RWPE1 (cell line): Measurements from ENCODE around the gene ODAPH.

ENCODE experiments used
- CTCF ChIA-PET: fragments of 350-600 bp; sonication (Branson Sonifier 250); formaldehyde crosslinking; extraction: SDS; loops from one replicate; lab custom pipeline; 2021; lab: Yijun Ruan, JAX
- POLR2A ChIA-PET: fragments of 400-600 bp; formaldehyde crosslinking; extraction: SDS; loops from one replicate; lab custom pipeline; 2020; ENCODE audit warnings: antibody characterized with exemption; ENCODE audit not compliant: low non-redundant PET; lab: Yijun Ruan, JAX
- DNase-seq: peaks from one replicate; pipeline ENCODE4 v3.0.0; 2012; ENCODE audit warnings: low spot score
- H3K27ac ChIP-seq: fragments of 450-650 bp; 2 replicates; pipeline ENCODE4 v1.5.1; 2017
- CTCF ChIP-seq: fragments of 450-650 bp; conservative IDR thresholded peaks from 2 replicates; pipeline ENCODE4 v1.5.1; 2017; ENCODE audit warnings: low read depth, mild to moderate bottlenecking

ODAPH gene

GRCh38 chr4:75564023-75564422 is 8.2 kb downstream of the ODAPH start:
- CTCF ChIA-PET, result no interaction called here
- POLR2A ChIA-PET, result no interaction called here
- no peak overlapping the region for H3K27ac ChIP-seq
- no peak for TF ChIP-seq CTCF
- no peak for DNase-seq

GRCh38 chr4:75565481-75565880 is 9.6 kb downstream of the ODAPH start:
- H3K27ac ChIP-seq, result no peak overlapping the region
- POLR2A ChIA-PET, result no interaction called here
- CTCF ChIA-PET, result no interaction called here
- no peak for DNase-seq
- TF ChIP-seq CTCF, result no peak

- POLR2A ChIA-PET, result no interaction called here
- no peak overlapping the region for H3K27ac ChIP-seq
- TF ChIP-seq CTCF, result no peak
- CTCF ChIA-PET, result interaction anchor here (0.7 kb wide), 1 partner anchor 1084 kb away, joined by 4 read pairs; no protein-coding TSS in a partner anchor
- no peak for DNase-seq
Observed at GRCh38 chr4:75566911-75567310, 11.0 kb downstream of the ODAPH start.

- POLR2A ChIA-PET, result no interaction called here
- no peak for DNase-seq
- CTCF ChIA-PET, result no interaction called here
- TF ChIP-seq CTCF, result no peak
- no peak overlapping the region for H3K27ac ChIP-seq
Observed at GRCh38 chr4:75567725-75568124, 11.9 kb downstream of the ODAPH start.

GRCh38 chr4:75584067-75584466 is 28.2 kb downstream of the ODAPH start:
- DNase-seq, result no peak
- ChIA-PET POLR2A (no interaction called here), CTCF (interaction anchor here (0.6 kb wide), 1 partner anchor 21 kb away, joined by 3 read pairs; no protein-coding TSS in a partner anchor)
- H3K27ac ChIP-seq, result no peak overlapping the region
- TF ChIP-seq CTCF, result no peak

GRCh38 chr4:75593393-75593792 is 37.5 kb downstream of the ODAPH start:
- no peak for DNase-seq
- no peak for TF ChIP-seq CTCF
- no peak overlapping the region for H3K27ac ChIP-seq
- ChIA-PET POLR2A (no interaction called here), CTCF (interaction anchor here (0.6 to 0.7 kb wide), 2 partner anchors 25 to 797 kb away, joined by 5 read pairs; no protein-coding TSS in a partner anchor)
